IMR-90 (cell line): ENCODE data around the gene ATF1. TPM values are rescaled to one million over a fixed set of nuclear protein-coding genes. Genes with fewer than 3 reads are reported as not detected.
A peak's percentile ranks its signal among the peaks of the same experiment; 100 is the strongest.

Experiments
- ATAC-seq: fragments of 200-7000 bp; cut with Tn5 transposase; 2 replicates; pipeline ENCODE4 v1.9.1; 2020; ENCODE audit warnings: low read depth, mild to moderate bottlenecking, moderate library complexity
- BruUV-seq: library from RNA; stranded (reverse); fragments of 400-500 nt; replicated peaks from 2 replicates; lab custom pipeline; 2021; lab: Mats Ljungman, UMichigan
- CTCF ChIA-PET: fragments of 300-600 bp; formaldehyde crosslinking; extraction: SDS; loops from one replicate; lab custom pipeline; 2021; ENCODE audit warnings: antibody characterized with exemption; lab: Yijun Ruan, JAX
- POLR2A ChIA-PET: fragments of 300-600 bp; sonication (Branson Sonifier 250); formaldehyde crosslinking; loops from one replicate; lab custom pipeline; 2022; ENCODE audit warnings: antibody characterized with exemption; ENCODE audit not compliant: unreplicated experiment; lab: Charles Lee
- DNase-seq: peaks from one replicate; pipeline ENCODE4 v3.0.0; 2013
- H2AFZ ChIP-seq: replicated peaks from 2 replicates; pipeline ENCODE3; 2013; ENCODE audit warnings: low read length, mild to moderate bottlenecking; ENCODE audit not compliant: poor library complexity
- H2AK5ac ChIP-seq: 2 replicates; pipeline ENCODE4 v1.6.1; 2013; ENCODE audit warnings: low read depth, low read length, inconsistent platforms
- H2AK9ac ChIP-seq: replicated peaks from 2 replicates; pipeline ENCODE3; 2013; ENCODE audit warnings: mild to moderate bottlenecking, low read depth, low read length, moderate library complexity; ENCODE audit not compliant: poor library complexity
- H2BK120ac ChIP-seq: 2 replicates; pipeline ENCODE4 v1.6.1; 2013; ENCODE audit warnings: low read depth, low read length, inconsistent platforms
- H2BK15ac ChIP-seq: 3 replicates; pipeline ENCODE4 v1.6.1; 2013; ENCODE audit warnings: low read depth, low read length, inconsistent platforms
- H2BK20ac ChIP-seq: 2 replicates; pipeline ENCODE4 v1.6.1; 2013; ENCODE audit warnings: low read depth, mild to moderate bottlenecking, inconsistent platforms, low read length, moderate library complexity
- H2BK5ac ChIP-seq: 2 replicates; pipeline ENCODE4 v1.6.1; 2013; ENCODE audit warnings: mild to moderate bottlenecking, low read depth, low read length, inconsistent platforms; ENCODE audit not compliant: poor library complexity, severe bottlenecking
- H3K14ac ChIP-seq: replicated peaks from 2 replicates; pipeline ENCODE4 v1.6.1; 2013; ENCODE audit warnings: low read depth, low read length, inconsistent platforms
- H3K18ac ChIP-seq: 2 replicates; pipeline ENCODE4 v1.6.1; 2013; ENCODE audit warnings: low read depth, low read length, control low read depth
- H3K23ac ChIP-seq: 2 replicates; pipeline ENCODE4 v1.6.1; 2013; ENCODE audit warnings: low read depth, low read length, inconsistent platforms
- H3K27ac ChIP-seq: 2 replicates; pipeline ENCODE4 v1.5.1; 2013; ENCODE audit warnings: mild to moderate bottlenecking, control low read depth, low read length; ENCODE audit not compliant: insufficient read depth
- H3K27me3 ChIP-seq: 2 replicates; pipeline ENCODE4 v1.6.1; 2013; ENCODE audit warnings: low read length; ENCODE audit not compliant: control insufficient read depth, insufficient read depth
- H3K36me3 ChIP-seq: 2 replicates; pipeline ENCODE4 v1.6.1; 2013; ENCODE audit warnings: low read length, mixed read lengths; ENCODE audit not compliant: control insufficient read depth, insufficient read depth
- H3K4ac ChIP-seq: 2 replicates; pipeline ENCODE4 v1.6.1; 2013; ENCODE audit warnings: low read depth, low read length, inconsistent platforms
- H3K4me1 ChIP-seq: 2 replicates; pipeline ENCODE4 v1.6.1; 2013; ENCODE audit warnings: low read length, mixed read lengths; ENCODE audit not compliant: control insufficient read depth, insufficient read depth
- H3K4me2 ChIP-seq: 2 replicates; pipeline ENCODE4 v1.6.1; 2013; ENCODE audit warnings: low read depth, mild to moderate bottlenecking, control low read depth, low read length, moderate library complexity
- H3K4me3 ChIP-seq: 2 replicates; pipeline ENCODE4 v1.5.1; 2013; ENCODE audit warnings: low read depth, mild to moderate bottlenecking, control low read depth, low read length, moderate library complexity; ENCODE audit not compliant: insufficient read depth
- H3K56ac ChIP-seq: 2 replicates; pipeline ENCODE4 v1.6.1; 2013; ENCODE audit warnings: low read length, inconsistent platforms; ENCODE audit not compliant: insufficient read depth; ENCODE audit errors: extremely low read depth
- H3K79me1 ChIP-seq, 2 experiments: 2 replicates each; pipeline ENCODE4 v1.6.1; 2013; ENCODE audit warnings: low read length in 2 of 2, inconsistent platforms in 1 of 2, low read depth in 1 of 2
- H3K9ac ChIP-seq: 2 replicates; pipeline ENCODE4 v1.6.1; 2013; ENCODE audit warnings: low read depth, low read length, control low read depth
- H3K9me1 ChIP-seq: 2 replicates; pipeline ENCODE4 v1.6.1; 2013; ENCODE audit warnings: low read length, inconsistent platforms; ENCODE audit not compliant: insufficient read depth
- H3K9me3 ChIP-seq: 2 replicates; pipeline ENCODE4 v1.6.1; 2013; ENCODE audit warnings: low read length; ENCODE audit not compliant: control insufficient read depth, insufficient read depth
- H4K20me1 ChIP-seq: 2 replicates; pipeline ENCODE4 v1.6.1; 2013; ENCODE audit warnings: low read length, inconsistent platforms; ENCODE audit not compliant: insufficient read depth
- H4K5ac ChIP-seq: 2 replicates; pipeline ENCODE4 v1.6.1; 2013; ENCODE audit warnings: mild to moderate bottlenecking, low read depth, low read length, control low read depth
- H4K8ac ChIP-seq, 2 experiments: 2 replicates each; pipeline ENCODE4 v1.6.1; 2013; ENCODE audit warnings: low read depth in 2 of 2, low read length in 2 of 2, control low read depth in 1 of 2, inconsistent platforms in 1 of 2
- H4K91ac ChIP-seq: 2 replicates; pipeline ENCODE4 v1.6.1; 2013; ENCODE audit warnings: low read depth, low read length, inconsistent platforms; ENCODE audit not compliant: insufficient read depth
- BHLHE40 ChIP-seq: fragments of 150-350 bp; IDR thresholded peaks from 2 replicates; pipeline ENCODE4 v1.6.1; 2016; ENCODE audit warnings: mild to moderate bottlenecking, low read depth, low read length
- CEBPB ChIP-seq: IDR thresholded peaks from 2 replicates; pipeline ENCODE4 v1.6.1; 2012; ENCODE audit warnings: low read depth, low read length, improper control_type of control experiment
- ELK1 ChIP-seq: fragments of 150-350 bp; IDR thresholded peaks from 2 replicates; pipeline ENCODE4 v1.6.1; 2016; ENCODE audit warnings: low read depth, mild to moderate bottlenecking, low read length, moderate library complexity, borderline replicate concordance
- FOS ChIP-seq: fragments of 150-350 bp; IDR thresholded peaks from 2 replicates; pipeline ENCODE4 v1.6.1; 2016; ENCODE audit warnings: low read depth, low read length
- MAFK ChIP-seq: IDR thresholded peaks from 2 replicates; pipeline ENCODE4 v1.6.1; 2012; ENCODE audit warnings: low read depth, low read length, improper control_type of control experiment
- NFE2L2 ChIP-seq: fragments of 150-350 bp; IDR thresholded peaks from 2 replicates; pipeline ENCODE4 v1.6.1; 2016; ENCODE audit warnings: low read depth, mild to moderate bottlenecking, low read length
- RAD21 ChIP-seq: IDR thresholded peaks from 2 replicates; pipeline ENCODE4 v1.6.1; 2012; ENCODE audit warnings: low read length, improper control_type of control experiment
- RFX5 ChIP-seq: IDR thresholded peaks from 2 replicates; pipeline ENCODE4 v1.8.0; 2012; ENCODE audit warnings: low read depth, mild to moderate bottlenecking, low read length, moderate library complexity
- SMC3 ChIP-seq: fragments of 150-350 bp; IDR thresholded peaks from 2 replicates; pipeline ENCODE4 v1.6.1; 2016; ENCODE audit warnings: low read depth, mild to moderate bottlenecking, antibody characterized with exemption, low read length, moderate library complexity
- WGBS, 2 experiments: methylation state at CpG; one replicate each; pipeline versions ENCODE4 v1.1.5 to v1.1.7; 2013; ENCODE audit warnings: missing lambda C conversion rate in 2 of 2; ENCODE audit not compliant: insufficient read length in 1 of 2; ENCODE audit errors: extremely low coverage in 2 of 2; 5-methylcytosine and 5-hydroxymethylcytosine counted together
- dilution Hi-C: fragments of 300-500 bp; cut with HindIII; formaldehyde crosslinking; loops from one replicate; pipeline ENCODE4 v1.14.3; 2018; ENCODE audit warnings: low sequenced_read_pairs; ENCODE audit not compliant: unreplicated experiment
- in situ Hi-C: fragments of 300-500 bp; cut with MboI; formaldehyde crosslinking; loops from 3 replicates; pipeline ENCODE4 v1.14.3; 2019; ENCODE audit warnings: low sequenced_read_pairs, inconsistent platforms, mixed read lengths
- intact Hi-C: fragments of 100-400 bp; cut with micrococcal nuclease; formaldehyde crosslinking; loops from 2 replicates; pipeline ENCODE4 v1.10.0; 2022
- polyA plus RNA-seq, 3 experiments: library from polyadenylated mRNA; depleted of rRNA; stranded (reverse); fragments of >200 nt; gene quantifications; 2 replicates each; pipeline ENCODE4 v1.2.3, GENCODE V29; 2012; ENCODE audit warnings: low replicate concordance in 1 of 3
- total RNA-seq: library from RNA; depleted of rRNA; stranded (reverse); fragments of >200 nt; gene quantifications from 2 replicates; pipeline ENCODE4 v1.2.3, GENCODE V29; 2012

The ATF1 gene
- total and polyA plus RNA-seq, 2 of the 4 experiments (the other 2 are of a cell fraction): 20.6 to 24.0 TPM

- dilution Hi-C loops: no loop called here
- no peaks in the 10 kb centered on the region for H3K9me1 ChIP-seq
- no peak overlapping the region for H2AK9ac ChIP-seq
- peaks cover 3% of the 10 kb centered on the region; the same call in 1 of the 2 replicates for H3K4me1 ChIP-seq
- no peaks in the 10 kb centered on the region for H4K20me1 ChIP-seq
- no peak overlapping the region for H4K8ac ChIP-seq
- in situ Hi-C loops: no loop called here
- H3K79me1 ChIP-seq: no peaks in the 10 kb centered on the region
- no peak overlapping the region for H3K23ac ChIP-seq
- intact Hi-C loops: no loop called here
- no peak overlapping the region; the same call in 2 of the 3 replicates for H2BK15ac ChIP-seq
- peak overlapping the region; percentile 48; the same call in 1 of the 2 replicates for H2BK20ac ChIP-seq
- ATAC-seq (peak; percentile 97), DNase-seq (peak; percentile 77)
- H3K9ac ChIP-seq: no peak overlapping the region
- no CpG with 5 or more reads among the region's 6 CpGs for WGBS, 2 experiments
- peak overlapping the region; percentile 52 for H2AFZ ChIP-seq
- no peak overlapping the region for H3K4me2 ChIP-seq
- peak; percentile 65 for TF ChIP-seq NFE2L2
- no peak for TF ChIP-seq RFX5
- TF ChIP-seq CEBPB: no peak
- no peak for TF ChIP-seq ELK1
- no peak for TF ChIP-seq FOS
- TF ChIP-seq SMC3: no peak
- TF ChIP-seq MAFK: peak; percentile 29; the same call in 1 of the 2 replicates
- no peak for TF ChIP-seq BHLHE40
- TF ChIP-seq RAD21: no peak
- ChIA-PET POLR2A (no interaction called here), CTCF (interaction anchor here (1.0 kb wide), 1 partner anchor 25 kb away, joined by 3 read pairs; no protein-coding TSS in a partner anchor)
- no TSS peak for BruUV-seq
- no peak overlapping the region for H4K91ac ChIP-seq
- H3K27me3 ChIP-seq: no peaks in the 10 kb centered on the region
- 0 out of 2 replicates have a peak overlapping the region, but pooled peaks have one; percentile 30 for H3K4ac ChIP-seq
- peak overlapping the region; percentile 26; the same call in 1 of the 2 replicates for H3K14ac ChIP-seq
- H3K56ac ChIP-seq: no peak overlapping the region
- no peak overlapping the region for H4K5ac ChIP-seq
- H2AK5ac ChIP-seq: 0 out of 2 replicates have a peak overlapping the region, but pooled peaks have one; percentile 15
- H3K4me3 ChIP-seq: no peak overlapping the region
- peaks cover 10% of the 10 kb centered on the region; the same call in 1 of the 2 replicates for H3K9me3 ChIP-seq
- H2BK5ac ChIP-seq: no peak overlapping the region
- no peaks in the 10 kb centered on the region for H3K36me3 ChIP-seq
- peak overlapping the region; percentile 44; the same call in 1 of the 2 replicates for H2BK120ac ChIP-seq
- H3K27ac ChIP-seq: peak overlapping the region; percentile 37; the same call in 1 of the 2 replicates
- no peak overlapping the region; the same call in 1 of the 2 replicates for H3K18ac ChIP-seq
Measured at GRCh38 chr12:50862316-50862715, 98.4 kb downstream of the ATF1 start.
